ENCODE measurements around the gene CREB1.
A peak's percentile ranks its signal among the peaks of the same experiment; 100 is the strongest.

The CREB1 gene

DNA sequence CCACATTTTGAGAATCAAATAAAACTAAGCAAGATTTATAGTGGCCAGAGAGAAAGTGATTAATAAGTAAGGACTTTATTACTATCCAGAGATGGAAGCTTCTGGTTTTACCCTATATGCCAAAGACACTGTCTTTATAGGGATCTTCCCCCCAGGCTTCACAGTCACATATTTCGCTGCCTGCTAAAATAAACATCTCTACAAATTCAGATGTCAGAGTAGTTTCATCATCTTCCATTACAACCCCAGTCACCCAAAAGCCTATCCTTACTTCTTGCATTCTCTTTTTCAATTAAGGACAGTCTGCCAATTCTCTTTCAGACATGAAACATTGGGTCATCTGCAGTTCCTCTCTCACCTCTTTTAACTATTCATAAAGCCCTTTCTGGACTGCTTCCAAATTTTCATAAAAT, 28.3 kb downstream of the CREB1 start:
- peak; percentile 36 for DNase-seq (ENCODE audit: low read depth)
- no peak for TF ChIP-seq CTCF (IDR thresholded peaks at IDR 0.05; ENCODE audit: low read length, missing control alignments)
- no peak overlapping the region for H3K4me3 ChIP-seq (replicated peaks; ENCODE audit: low read depth, low read length)

GRCh38 chr2:207561386-207562080, 31.8 kb downstream of the CREB1 start:
- no peak overlapping the region for H3K4me3 ChIP-seq (replicated peaks; ENCODE audit: low read depth, low read length)
- no peak for TF ChIP-seq CTCF (IDR thresholded peaks at IDR 0.05; ENCODE audit: low read length, missing control alignments)
- no peak for DNase-seq (ENCODE audit: low read depth)

- no peak for DNase-seq (ENCODE audit: low read depth)
- no peak overlapping the region for H3K4me3 ChIP-seq (replicated peaks; ENCODE audit: low read depth, low read length)
- no peak for TF ChIP-seq CTCF (IDR thresholded peaks at IDR 0.05; ENCODE audit: low read length, missing control alignments)
Observed at GRCh38 chr2:207565736-207566500, 36.2 kb downstream of the CREB1 start.

- no peak for TF ChIP-seq CTCF (IDR thresholded peaks at IDR 0.05; ENCODE audit: low read length, missing control alignments)
- no peak overlapping the region for H3K4me3 ChIP-seq (replicated peaks; ENCODE audit: low read depth, low read length)
- DNase-seq (ENCODE audit: low read depth), result no peak
Observed at GRCh38 chr2:207567671-207568070, 37.9 kb downstream of the CREB1 start.

GRCh38 chr2:207571370-207571769, 41.6 kb downstream of the CREB1 start:
- no peak overlapping the region for H3K4me3 ChIP-seq (replicated peaks; ENCODE audit: low read depth, low read length)
- no peak for TF ChIP-seq CTCF (IDR thresholded peaks at IDR 0.05; ENCODE audit: low read length, missing control alignments)
- DNase-seq (ENCODE audit: low read depth), result no peak

DNA sequence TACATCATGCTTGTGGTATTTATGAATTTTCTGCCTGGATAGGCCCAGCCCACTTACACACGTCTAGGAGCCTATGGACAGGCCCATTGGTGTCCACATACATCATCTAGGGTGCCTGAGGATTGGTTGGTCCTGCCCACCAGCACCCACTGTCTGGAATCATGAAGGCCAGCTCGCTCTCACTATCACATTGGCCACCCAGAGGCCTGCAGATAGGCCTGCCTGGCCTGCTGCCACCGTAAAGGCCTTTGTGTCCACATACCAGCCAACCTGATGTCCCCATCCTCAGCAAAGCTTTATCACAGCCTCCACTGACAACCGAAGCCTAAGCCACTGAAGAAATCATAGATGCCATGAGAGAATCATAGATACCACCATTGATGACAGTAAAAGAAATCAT, 55.2 kb downstream of the CREB1 start:
- no peak for DNase-seq (ENCODE audit: low read depth)
- no peak for TF ChIP-seq CTCF (IDR thresholded peaks at IDR 0.05; ENCODE audit: low read length, missing control alignments)

More for the DNA sequence above, 55.2 kb downstream of the CREB1 start:
- no peak overlapping the region for H3K4me3 ChIP-seq (replicated peaks; ENCODE audit: low read depth, low read length)

Measured in fibroblast of pulmonary artery (primary cell).